ENCODE results near the gene SPCS3.
"Not testable (repeated sequence)": the region's sequence is repeated elsewhere in the genome, so short reads cannot be mapped to it uniquely, and the experiment has no call there.

Gene SPCS3

GRCh38 chr4:176319704-176320339 is at the start of gene SPCS3:
Gene SPCS3, plus strand, starts transcription at chr4:176319966. Its CDS starts 111 bp downstream, at chr4:176320077.
- peak; percentile 82 for DNase-seq (ENCODE audit: low read depth, low spot score)

- peak; percentile 43 for DNase-seq (ENCODE audit: low read depth, low spot score)
Observed at GRCh38 chr4:176270669-176271068, 49.1 kb upstream of the SPCS3 start.

- DNase-seq (ENCODE audit: low read depth, low spot score), result no peak
Observed at GRCh38 chr4:176271749-176272148, 48.0 kb upstream of the SPCS3 start.

- no peak for DNase-seq (ENCODE audit: low read depth, low spot score)
Observed at GRCh38 chr4:176272799-176273198, 47.0 kb upstream of the SPCS3 start.

- DNase-seq (ENCODE audit: low read depth, low spot score), result no peak
Observed at GRCh38 chr4:176273736-176274135, 46.0 kb upstream of the SPCS3 start.

GRCh38 chr4:176274441-176274840 is 45.3 kb upstream of the SPCS3 start:
- no peak for DNase-seq (ENCODE audit: low read depth, low spot score)

- DNase-seq (ENCODE audit: low read depth, low spot score), result no peak
Observed at GRCh38 chr4:176276710-176277109, 43.1 kb upstream of the SPCS3 start.

GRCh38 chr4:176277162-176277904 is 42.4 kb upstream of the SPCS3 start:
- no peak for DNase-seq (ENCODE audit: low read depth, low spot score)

- not testable (repeated sequence) for DNase-seq (ENCODE audit: low read depth, low spot score)
Observed at GRCh38 chr4:176279560-176279959, 40.2 kb upstream of the SPCS3 start.

- DNase-seq (ENCODE audit: low read depth, low spot score), result no peak
Observed at GRCh38 chr4:176286728-176287127, 33.0 kb upstream of the SPCS3 start.

GRCh38 chr4:176287546-176287945 is 32.2 kb upstream of the SPCS3 start:
- no peak for DNase-seq (ENCODE audit: low read depth, low spot score)

GRCh38 chr4:176288020-176288419 is 31.7 kb upstream of the SPCS3 start:
- DNase-seq (ENCODE audit: low read depth, low spot score), result no peak

GRCh38 chr4:176289561-176289960 is 30.2 kb upstream of the SPCS3 start:
- no peak for DNase-seq (ENCODE audit: low read depth, low spot score)

GRCh38 chr4:176290520-176290919 is 29.2 kb upstream of the SPCS3 start:
- no peak for DNase-seq (ENCODE audit: low read depth, low spot score)

- DNase-seq (ENCODE audit: low read depth, low spot score), result no peak
Observed at GRCh38 chr4:176291748-176292147, 28.0 kb upstream of the SPCS3 start.

GRCh38 chr4:176292920-176293319 is 26.8 kb upstream of the SPCS3 start:
- DNase-seq (ENCODE audit: low read depth, low spot score), result no peak

- DNase-seq (ENCODE audit: low read depth, low spot score), result no peak
Observed at GRCh38 chr4:176293660-176294059, 26.1 kb upstream of the SPCS3 start.

GRCh38 chr4:176295907-176296306 is 23.9 kb upstream of the SPCS3 start:
- not testable (repeated sequence) for DNase-seq (ENCODE audit: low read depth, low spot score)

GRCh38 chr4:176298664-176299063 is 21.1 kb upstream of the SPCS3 start:
- no peak for DNase-seq (ENCODE audit: low read depth, low spot score)

GRCh38 chr4:176300036-176300435 is 19.7 kb upstream of the SPCS3 start:
- no peak for DNase-seq (ENCODE audit: low read depth, low spot score)

GRCh38 chr4:176300565-176300964 is 19.2 kb upstream of the SPCS3 start:
- no peak for DNase-seq (ENCODE audit: low read depth, low spot score)

GRCh38 chr4:176302283-176303275 is 17.2 kb upstream of the SPCS3 start:
- no peak for DNase-seq (ENCODE audit: low read depth, low spot score)
